Kidney epithelial cell (primary cell): ENCODE measurements around the gene ZNF544. TPM values are rescaled to one million over a fixed set of nuclear protein-coding genes. Genes with fewer than 3 reads are reported as not detected.

Experiments used
- DNase-seq: peaks from one replicate; pipeline ENCODE4 v3.0.0-alpha.2; 2010; ENCODE audit warnings: low read depth
- H3K27me3 ChIP-seq: 2 replicates; pipeline ENCODE4 v1.6.0; 2011; ENCODE audit warnings: low read length; ENCODE audit not compliant: control insufficient read depth, insufficient read depth
- H3K36me3 ChIP-seq: 2 replicates; pipeline ENCODE4 v1.5.1; 2011; ENCODE audit warnings: low read length; ENCODE audit not compliant: control insufficient read depth, insufficient read depth
- H3K4me3 ChIP-seq: 2 replicates; pipeline ENCODE4 v1.5.1; 2011; ENCODE audit warnings: low read depth, mild to moderate bottlenecking, control low read depth, low read length
- total RNA-seq: library from RNA; depleted of rRNA; stranded (reverse); fragments of >200 nt; gene quantifications from 2 replicates; pipeline ENCODE4 v1.2.3, GENCODE V29; 2015
- TF ChIP-seq, protein P1 (sequence below): IDR thresholded peaks from 2 replicates; pipeline ENCODE4 v1.5.1; 2011; ENCODE audit warnings: mild to moderate bottlenecking, moderate library complexity, low read length, control low read depth, inconsistent platforms; ENCODE audit not compliant: insufficient read depth, poor library complexity, severe bottlenecking

ZNF544 gene
- total RNA-seq, 1 donor from 2014 or later = 40.6 TPM

DNA sequence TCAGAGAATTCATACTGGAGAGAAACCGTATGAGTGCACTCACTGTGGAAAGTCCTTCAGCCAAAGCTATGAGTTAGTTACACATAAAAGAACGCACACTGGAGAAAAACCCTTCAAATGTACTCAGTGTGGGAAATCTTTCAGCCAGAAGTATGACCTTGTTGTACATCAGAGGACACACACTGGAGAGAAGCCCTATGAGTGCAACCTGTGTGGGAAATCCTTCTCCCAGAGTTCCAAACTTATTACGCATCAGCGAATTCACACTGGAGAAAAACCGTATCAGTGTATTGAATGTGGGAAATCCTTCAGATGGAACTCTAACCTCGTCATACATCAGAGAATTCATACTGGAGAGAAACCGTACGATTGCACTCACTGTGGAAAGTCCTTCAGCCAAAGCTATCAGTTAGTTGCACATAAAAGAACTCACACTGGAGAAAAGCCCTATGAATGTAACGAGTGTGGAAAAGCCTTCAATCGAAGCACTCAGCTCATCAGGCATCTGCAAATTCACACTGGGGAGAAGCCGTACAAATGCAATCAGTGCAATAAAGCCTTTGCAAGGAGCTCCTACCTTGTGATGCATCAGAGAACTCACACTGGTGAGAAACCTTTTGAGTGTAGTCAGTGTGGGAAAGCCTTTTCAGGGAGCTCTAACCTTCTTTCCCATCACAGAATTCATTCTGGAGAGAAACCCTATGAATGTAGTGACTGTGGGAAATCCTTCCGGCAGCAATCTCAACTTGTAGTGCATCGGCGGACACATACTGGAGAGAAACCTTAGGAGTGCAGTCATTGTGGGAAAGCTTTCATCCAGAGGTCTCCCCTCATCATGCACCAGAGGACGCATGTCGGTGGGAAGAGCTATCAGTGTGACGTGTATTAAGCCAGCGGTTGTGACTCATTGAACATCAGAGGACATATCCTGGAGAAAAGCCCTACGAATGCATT is 33.5 kb downstream of the ZNF544 start:
- no peak overlapping the region for H3K4me3 ChIP-seq
- H3K36me3 ChIP-seq = no peaks in the 10 kb centered on the region
- no peaks in the 10 kb centered on the region for H3K27me3 ChIP-seq
- TF ChIP-seq, protein P1, sequence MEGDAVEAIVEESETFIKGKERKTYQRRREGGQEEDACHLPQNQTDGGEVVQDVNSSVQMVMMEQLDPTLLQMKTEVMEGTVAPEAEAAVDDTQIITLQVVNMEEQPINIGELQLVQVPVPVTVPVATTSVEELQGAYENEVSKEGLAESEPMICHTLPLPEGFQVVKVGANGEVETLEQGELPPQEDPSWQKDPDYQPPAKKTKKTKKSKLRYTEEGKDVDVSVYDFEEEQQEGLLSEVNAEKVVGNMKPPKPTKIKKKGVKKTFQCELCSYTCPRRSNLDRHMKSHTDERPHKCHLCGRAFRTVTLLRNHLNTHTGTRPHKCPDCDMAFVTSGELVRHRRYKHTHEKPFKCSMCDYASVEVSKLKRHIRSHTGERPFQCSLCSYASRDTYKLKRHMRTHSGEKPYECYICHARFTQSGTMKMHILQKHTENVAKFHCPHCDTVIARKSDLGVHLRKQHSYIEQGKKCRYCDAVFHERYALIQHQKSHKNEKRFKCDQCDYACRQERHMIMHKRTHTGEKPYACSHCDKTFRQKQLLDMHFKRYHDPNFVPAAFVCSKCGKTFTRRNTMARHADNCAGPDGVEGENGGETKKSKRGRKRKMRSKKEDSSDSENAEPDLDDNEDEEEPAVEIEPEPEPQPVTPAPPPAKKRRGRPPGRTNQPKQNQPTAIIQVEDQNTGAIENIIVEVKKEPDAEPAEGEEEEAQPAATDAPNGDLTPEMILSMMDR = no peak
- DNase-seq = no peak

DNA sequence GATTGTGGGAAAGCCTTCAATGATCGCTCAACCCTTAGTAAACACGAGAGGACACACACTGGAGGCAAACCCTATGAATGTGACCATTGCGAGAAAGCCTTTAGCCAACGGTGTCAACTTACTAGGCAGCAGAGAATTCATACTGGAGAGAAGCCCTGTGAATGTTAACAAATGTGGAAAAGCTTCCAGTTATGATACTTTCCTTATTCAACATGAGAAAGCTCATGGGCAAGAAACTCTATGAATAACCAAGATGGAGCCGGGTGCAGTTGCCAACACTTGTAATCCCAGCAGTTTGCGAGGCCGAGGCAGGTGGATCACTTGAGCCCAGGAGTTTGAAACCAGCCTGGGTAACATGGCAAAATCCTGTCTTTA is 34.2 kb downstream of the ZNF544 start:
- no peak overlapping the region for H3K4me3 ChIP-seq
- H3K27me3 ChIP-seq = no peaks in the 10 kb centered on the region
- no peak for DNase-seq
- no peaks in the 10 kb centered on the region for H3K36me3 ChIP-seq
- TF ChIP-seq, protein P1 = no peak

DNA sequence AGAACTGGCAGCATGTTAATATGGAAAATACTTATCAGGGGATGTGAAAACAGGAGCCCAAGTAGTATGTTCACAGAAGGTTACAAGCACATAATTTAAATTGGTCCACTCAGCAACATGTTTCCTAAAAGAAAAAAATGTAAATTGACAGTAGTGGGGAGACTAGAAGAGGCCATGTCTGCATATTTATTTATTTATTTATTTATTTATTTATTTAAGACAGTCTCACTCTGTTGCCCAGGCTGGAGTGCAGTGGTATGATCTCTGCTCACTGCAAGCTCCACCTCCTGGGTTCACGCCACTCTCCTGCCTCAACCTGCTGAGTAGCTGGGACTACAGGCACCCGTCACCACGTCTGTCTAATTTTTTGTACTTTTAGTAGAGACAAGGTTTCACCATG is 36.4 kb downstream of the ZNF544 start:
- H3K27me3 ChIP-seq = no peaks in the 10 kb centered on the region
- no peak overlapping the region for H3K4me3 ChIP-seq
- no peak for DNase-seq
- H3K36me3 ChIP-seq = no peaks in the 10 kb centered on the region
- TF ChIP-seq, protein P1 = no peak

- H3K36me3 ChIP-seq = no peaks in the 10 kb centered on the region
- no peak for DNase-seq
- no peaks in the 10 kb centered on the region for H3K27me3 ChIP-seq
Observed at GRCh38 chr19:58268344-58268743, 39.6 kb downstream of the ZNF544 start.

DNA sequence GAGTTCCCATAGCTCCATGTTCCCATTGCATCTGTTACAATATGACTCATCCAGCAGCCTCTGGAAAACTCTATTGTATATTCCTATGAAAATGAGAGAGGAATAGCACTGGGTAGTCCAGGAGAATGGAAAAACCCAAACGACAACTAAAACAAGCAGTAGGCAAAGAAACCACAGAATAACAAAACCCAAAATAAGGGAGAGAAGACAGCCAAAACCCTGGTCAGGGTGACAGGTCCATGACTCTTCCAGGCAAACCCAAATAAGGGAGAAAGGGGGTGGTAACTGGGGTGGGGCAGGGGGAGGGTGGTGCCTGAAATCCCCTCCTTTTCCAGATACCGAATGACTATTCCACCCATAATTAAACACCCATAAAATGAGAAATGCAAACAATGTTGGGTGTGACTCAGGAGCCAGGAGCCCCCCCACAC is 46.1 kb downstream of the ZNF544 start:
- TF ChIP-seq, protein P1 = no peak
- Histone ChIP-seq H3K27me3 (no peaks in the 10 kb centered on the region), H3K36me3 (no peaks in the 10 kb centered on the region), H3K4me3 (no peak overlapping the region)
- DNase-seq = no peak

More at GRCh38 chr19:58268344-58268743, 39.6 kb downstream of the ZNF544 start:
- H3K4me3 ChIP-seq = no peak overlapping the region
- TF ChIP-seq, protein P1 = no peak
